Measurements from ENCODE around the gene VAMP5.

Gene VAMP5, protein sequence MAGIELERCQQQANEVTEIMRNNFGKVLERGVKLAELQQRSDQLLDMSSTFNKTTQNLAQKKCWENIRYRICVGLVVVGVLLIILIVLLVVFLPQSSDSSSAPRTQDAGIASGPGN

DNA sequence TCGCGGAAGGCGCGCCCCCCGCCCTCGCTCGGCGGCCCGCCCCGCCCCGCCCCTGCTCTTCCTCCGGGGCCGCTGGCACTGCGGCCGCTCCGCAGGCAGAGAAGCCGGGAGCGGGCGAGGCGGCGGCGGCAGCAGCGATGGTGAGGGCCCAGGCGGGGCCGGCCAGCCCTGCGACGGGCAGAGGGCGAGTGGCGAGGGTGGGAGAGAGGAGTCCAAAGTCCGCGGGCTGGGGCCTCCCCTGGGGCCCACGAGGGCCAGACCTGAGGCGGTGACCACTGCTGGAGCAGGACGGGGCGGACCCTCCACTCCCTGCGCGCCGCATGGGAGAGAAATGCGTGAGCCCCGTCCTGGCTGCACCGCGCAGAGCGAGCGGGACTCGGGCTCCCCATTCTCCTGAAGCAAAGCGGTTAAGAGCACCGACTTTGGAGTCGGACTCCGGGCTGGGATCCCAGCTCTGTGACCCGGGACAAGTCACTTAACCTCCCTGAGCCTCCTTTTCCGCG, at the start of gene VAMP5:
VAMP5 (plus strand) TSS at position 78 of the 503 bp plus-strand sequence; CDS start at position 138, 60 bp downstream.
- TF ChIP-seq, protein P1, sequence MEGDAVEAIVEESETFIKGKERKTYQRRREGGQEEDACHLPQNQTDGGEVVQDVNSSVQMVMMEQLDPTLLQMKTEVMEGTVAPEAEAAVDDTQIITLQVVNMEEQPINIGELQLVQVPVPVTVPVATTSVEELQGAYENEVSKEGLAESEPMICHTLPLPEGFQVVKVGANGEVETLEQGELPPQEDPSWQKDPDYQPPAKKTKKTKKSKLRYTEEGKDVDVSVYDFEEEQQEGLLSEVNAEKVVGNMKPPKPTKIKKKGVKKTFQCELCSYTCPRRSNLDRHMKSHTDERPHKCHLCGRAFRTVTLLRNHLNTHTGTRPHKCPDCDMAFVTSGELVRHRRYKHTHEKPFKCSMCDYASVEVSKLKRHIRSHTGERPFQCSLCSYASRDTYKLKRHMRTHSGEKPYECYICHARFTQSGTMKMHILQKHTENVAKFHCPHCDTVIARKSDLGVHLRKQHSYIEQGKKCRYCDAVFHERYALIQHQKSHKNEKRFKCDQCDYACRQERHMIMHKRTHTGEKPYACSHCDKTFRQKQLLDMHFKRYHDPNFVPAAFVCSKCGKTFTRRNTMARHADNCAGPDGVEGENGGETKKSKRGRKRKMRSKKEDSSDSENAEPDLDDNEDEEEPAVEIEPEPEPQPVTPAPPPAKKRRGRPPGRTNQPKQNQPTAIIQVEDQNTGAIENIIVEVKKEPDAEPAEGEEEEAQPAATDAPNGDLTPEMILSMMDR (IDR thresholded peaks at IDR 0.05; ENCODE audit: low read depth, low read length) = no peak
- Histone ChIP-seq H3K9me3 (ENCODE audit: severe bottlenecking) (no peaks in the 10 kb centered on the region), H3K4me3 (ENCODE audit: low read depth, low read length) (no peak within 1 kb of the TSS), H3K27ac (no peak within 1 kb of the TSS), H3K27me3 (ENCODE audit: insufficient read depth, low read depth, severe bottlenecking) (no peaks in the 10 kb centered on the region), H3K36me3 (no peaks in the 10 kb centered on the region)
- DNase-seq = no peak

DNA sequence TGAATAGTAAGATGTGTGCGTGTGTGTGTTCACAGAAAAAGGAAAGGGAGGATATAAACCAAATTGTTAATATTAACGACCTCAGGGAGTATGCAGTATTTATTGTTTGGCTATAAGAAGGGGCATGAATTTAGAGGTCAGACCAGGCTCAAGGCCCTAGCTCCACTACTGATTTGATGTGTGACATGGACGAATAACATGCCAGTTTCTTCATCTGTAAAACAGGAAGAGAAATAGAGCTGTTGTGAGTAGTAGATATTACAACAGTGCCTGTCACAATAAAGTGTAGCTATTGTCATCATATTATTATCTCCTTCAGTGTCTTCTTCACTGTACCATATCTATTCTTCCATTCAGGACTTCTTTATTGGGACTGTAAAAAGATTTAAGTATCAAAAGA, 49.4 kb upstream of the VAMP5 start:
- H3K4me3 ChIP-seq (ENCODE audit: low read depth, low read length) = no peak overlapping the region
- TF ChIP-seq, protein P1 (IDR thresholded peaks at IDR 0.05; ENCODE audit: low read depth, low read length) = no peak
- no peaks in the 10 kb centered on the region for H3K9me3 ChIP-seq (ENCODE audit: severe bottlenecking)
- peaks cover 13% of the 10 kb centered on the region for H3K36me3 ChIP-seq
- DNase-seq = no peak
- no peak overlapping the region for H3K27ac ChIP-seq
- H3K27me3 ChIP-seq (ENCODE audit: insufficient read depth, low read depth, severe bottlenecking) = no peaks in the 10 kb centered on the region

DNA sequence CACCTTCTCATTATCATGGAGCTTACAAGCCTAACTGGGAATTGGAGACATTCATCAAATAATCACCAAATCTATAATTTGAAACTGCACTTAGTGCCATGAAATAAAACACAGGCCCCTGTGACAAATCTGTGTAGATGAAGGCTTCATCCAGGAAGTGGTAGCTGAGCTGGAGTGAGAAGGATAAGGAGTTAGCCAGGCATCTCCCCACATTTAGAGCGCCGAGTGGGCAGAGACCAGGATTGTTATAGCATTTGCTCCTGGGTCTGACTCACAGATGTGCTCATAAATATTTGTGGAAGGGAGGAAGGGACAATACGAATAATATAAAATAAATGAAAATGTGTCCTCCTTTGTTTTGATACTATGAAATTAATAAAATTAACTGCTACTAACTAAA, 47.8 kb upstream of the VAMP5 start:
- Histone ChIP-seq H3K36me3 (peaks cover 29% of the 10 kb centered on the region), H3K27me3 (ENCODE audit: insufficient read depth, low read depth, severe bottlenecking) (no peaks in the 10 kb centered on the region), H3K4me3 (ENCODE audit: low read depth, low read length) (no peak overlapping the region), H3K27ac (peak overlapping the region; percentile 99), H3K9me3 (ENCODE audit: severe bottlenecking) (no peaks in the 10 kb centered on the region)
- no peak for DNase-seq
- TF ChIP-seq, protein P1 (IDR thresholded peaks at IDR 0.05; ENCODE audit: low read depth, low read length) = no peak

DNA sequence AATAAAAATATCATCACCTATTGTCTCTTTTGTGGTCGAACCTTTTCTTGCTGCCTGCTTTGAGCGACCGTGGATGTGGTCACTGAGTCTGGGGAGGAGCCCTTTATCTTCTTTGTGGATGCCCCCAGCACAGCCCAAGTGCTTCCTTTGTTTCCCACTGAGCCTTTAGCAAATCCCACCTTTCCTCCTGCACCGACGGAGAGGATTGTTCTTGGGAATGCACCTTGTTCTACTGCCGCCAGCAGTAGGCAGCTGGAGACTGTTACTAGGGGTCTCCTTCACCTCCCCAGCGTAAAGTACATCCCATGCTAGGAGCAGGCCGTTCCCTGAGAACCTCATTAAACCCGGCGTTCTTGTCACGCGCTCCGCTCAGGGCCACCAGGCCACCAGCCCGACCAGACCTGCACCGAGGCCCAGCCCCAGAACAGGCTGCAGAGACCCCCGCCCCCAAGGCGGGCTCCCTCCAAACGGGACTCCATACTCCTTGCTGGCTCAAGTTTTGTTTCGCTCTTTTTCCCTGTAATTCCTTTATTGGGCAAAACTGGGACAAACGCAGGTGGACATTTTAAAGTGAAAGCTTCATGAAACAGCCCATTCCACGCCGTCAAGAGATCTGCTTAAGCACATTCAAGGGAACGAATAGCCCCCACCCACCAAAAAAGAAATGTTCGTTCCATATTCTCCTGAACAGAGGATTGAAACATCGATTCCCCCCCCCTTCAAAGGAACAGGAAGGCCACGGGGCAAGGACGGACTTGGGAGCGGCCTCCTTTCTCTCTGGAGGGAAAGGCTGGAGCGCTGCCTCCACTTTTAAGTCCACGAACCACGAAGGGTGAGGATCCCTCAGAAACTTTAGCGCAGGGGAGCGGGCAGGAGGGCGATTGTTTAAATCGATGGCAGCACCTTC, 46.4 kb upstream of the VAMP5 start:
- TF ChIP-seq, protein P1 (IDR thresholded peaks at IDR 0.05; ENCODE audit: low read depth, low read length) = peak; percentile 59
- Histone ChIP-seq H3K27me3 (ENCODE audit: insufficient read depth, low read depth, severe bottlenecking) (no peaks in the 10 kb centered on the region), H3K9me3 (ENCODE audit: severe bottlenecking) (no peaks in the 10 kb centered on the region), H3K27ac (peak overlapping the region; percentile 99), H3K36me3 (peaks cover 42% of the 10 kb centered on the region), H3K4me3 (ENCODE audit: low read depth, low read length) (peak overlapping the region; percentile 85)
- DNase-seq = peak; percentile 75

DNA sequence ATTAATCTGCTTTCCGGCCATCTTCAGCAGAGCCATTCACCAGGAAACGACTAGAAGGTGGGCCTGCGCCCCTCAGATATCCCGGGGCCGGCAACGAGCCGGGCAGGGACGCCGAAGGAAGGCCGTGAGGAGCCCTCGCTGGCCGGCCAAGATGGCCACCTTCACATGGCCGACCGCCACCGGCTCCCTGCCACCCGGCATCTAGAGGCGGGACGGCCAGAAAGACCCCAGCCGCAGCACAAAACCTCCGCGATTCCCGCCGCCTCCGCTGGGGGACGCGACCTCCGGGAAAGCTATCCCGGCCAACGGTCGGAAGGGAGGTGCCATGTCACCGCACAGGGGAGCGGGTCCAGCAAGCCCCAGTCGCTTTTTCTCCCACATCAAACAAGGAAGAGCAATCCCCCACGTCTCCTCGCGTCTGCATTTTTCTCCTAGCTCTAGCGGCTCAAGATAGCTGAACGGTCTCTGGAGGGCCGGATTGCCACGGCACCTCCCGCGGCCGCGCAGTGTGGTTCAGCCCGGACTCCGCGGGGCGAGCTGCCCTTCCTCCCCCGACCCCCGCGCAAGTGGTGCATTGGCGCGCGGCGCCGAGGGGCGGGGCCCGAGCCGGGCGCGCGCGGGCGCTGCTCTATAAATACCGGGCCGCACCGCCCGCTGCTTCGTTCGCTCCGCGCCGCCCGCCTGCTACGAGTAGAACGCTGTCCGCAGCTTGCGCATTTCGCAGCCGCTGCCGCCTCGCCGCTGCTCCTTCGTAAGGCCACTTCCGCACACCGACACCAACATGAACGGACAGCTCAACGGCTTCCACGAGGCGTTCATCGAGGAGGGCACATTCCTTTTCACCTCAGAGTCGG, 45.5 kb upstream of the VAMP5 start, which contains the start of gene MAT2A:
MAT2A (plus strand) TSS at position 662 of the 854 bp plus-strand sequence; CDS start at position 782, 120 bp downstream.
- no peaks in the 10 kb centered on the region for H3K9me3 ChIP-seq (ENCODE audit: severe bottlenecking)
- TF ChIP-seq, protein P1 (IDR thresholded peaks at IDR 0.05; ENCODE audit: low read depth, low read length) = peak; percentile 88
- no peaks in the 10 kb centered on the region for H3K27me3 ChIP-seq (ENCODE audit: insufficient read depth, low read depth, severe bottlenecking)
- peak; percentile 96 for DNase-seq
- peak within 1 kb of the TSS; percentile 85 for H3K4me3 ChIP-seq (ENCODE audit: low read depth, low read length)
- H3K36me3 ChIP-seq = peaks cover 51% of the 10 kb centered on the region
- peak within 1 kb of the TSS; percentile 99 for H3K27ac ChIP-seq

All from WERI-Rb-1 (cell line).